Measurements from ENCODE around the gene STAMBP.
"Not testable (repeated sequence)": the region's sequence is repeated elsewhere in the genome, so short reads cannot be mapped to it uniquely, and the experiment has no call there.

STAMBP gene

DNA sequence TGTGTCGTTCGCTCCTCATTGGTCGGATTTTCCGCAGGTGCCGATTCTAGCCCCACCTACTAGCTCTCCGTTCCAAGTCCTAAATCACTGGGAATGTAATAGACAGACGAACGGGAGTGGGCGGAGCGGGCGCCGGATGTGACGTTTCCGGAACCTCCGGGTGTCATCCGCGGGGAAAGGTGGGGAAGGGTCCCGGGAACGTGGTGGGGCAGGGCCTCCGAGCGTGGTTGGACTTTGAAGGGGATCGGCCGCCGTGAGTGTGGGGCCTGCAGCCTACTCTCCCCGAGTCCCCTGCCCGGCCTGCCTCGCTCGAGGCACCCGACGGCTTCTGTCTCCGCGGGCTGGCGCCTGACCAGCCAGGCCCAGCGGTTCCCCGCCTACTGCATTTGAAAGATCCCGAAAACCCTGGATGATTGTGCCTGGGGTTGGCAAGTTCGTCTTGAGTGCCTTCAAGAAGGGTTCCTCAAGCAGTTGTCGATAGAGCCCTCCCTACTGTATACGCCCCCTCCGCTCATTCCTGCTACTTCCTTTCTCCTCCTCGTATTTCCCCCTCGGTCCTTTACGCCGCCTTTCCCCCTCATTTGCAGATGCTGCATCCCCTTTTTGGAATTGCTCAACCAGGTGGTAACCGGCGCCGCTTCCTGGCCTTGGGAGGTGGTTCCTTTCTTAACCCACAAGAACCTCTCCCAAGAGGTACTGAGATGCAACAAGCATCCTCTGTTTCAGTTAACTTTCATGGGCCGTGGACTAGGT, at the start of gene STAMBP:
STAMBP (plus strand) TSS at position 144 of the 753 bp plus-strand sequence. CDS start 1,896 bp downstream, outside the sequence.
- DNase-seq (ENCODE audit: low read depth, low spot score), result peak; percentile 63

DNA sequence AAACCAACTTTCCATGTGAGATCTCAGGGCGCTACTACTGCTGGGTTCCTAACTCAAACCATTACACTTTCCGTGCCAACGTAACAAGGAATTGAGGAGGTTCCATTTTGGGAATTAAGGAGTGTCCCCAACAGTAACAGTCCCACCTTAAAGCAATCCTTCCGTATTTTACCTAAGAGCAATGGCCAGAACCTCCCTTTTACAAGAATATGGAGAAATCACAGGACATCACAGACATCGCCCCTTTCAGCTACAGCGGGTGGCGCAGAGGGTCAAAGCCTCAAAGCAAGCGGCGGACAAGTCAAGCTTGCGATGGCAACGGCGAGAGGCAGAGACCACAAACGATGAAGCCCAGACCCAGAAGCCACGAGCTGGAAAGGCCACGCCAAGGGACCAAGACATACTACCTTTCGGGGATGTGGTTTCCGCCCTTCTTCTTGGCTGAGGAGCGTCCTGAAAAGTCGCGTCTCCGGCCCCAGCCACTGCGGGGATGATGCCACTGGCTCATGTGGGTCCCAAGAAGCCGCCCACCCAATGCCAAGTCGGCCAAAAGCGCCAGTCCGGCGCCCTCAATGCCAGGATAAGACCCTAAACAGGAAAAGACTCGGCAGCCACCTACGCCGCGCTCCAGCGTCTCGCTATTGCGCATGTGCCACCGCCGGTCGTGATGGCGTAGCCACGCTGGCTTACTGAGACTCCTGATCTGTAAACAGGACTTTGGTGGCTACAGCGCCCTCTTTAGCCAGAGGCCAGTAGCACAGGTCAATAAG, 49.1 kb upstream of the STAMBP start, which contains the start of gene DUSP11:
DUSP11 (minus strand) TSS at position 637 of the 770 bp plus-strand sequence; CDS start at position 508, 129 bp downstream.
- DNase-seq (ENCODE audit: low read depth, low spot score), result peak; percentile 97

DNA sequence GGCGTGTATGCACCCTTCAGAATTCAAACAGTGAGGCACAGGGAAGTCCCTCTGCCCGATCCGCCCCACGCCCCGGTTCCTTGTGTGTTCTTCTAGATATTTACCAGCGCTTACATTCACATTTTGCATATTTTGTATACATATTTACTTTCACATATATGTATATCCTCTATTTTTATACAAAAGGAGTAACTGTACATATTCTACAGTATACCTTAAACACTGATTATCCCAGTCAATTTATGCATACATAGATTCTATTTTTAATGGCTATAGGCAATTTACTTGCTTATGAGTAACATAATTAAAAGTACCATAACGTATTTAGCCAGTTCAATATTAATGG, 48.6 kb upstream of the STAMBP start:
- DNase-seq (ENCODE audit: low read depth, low spot score), result no peak

DNA sequence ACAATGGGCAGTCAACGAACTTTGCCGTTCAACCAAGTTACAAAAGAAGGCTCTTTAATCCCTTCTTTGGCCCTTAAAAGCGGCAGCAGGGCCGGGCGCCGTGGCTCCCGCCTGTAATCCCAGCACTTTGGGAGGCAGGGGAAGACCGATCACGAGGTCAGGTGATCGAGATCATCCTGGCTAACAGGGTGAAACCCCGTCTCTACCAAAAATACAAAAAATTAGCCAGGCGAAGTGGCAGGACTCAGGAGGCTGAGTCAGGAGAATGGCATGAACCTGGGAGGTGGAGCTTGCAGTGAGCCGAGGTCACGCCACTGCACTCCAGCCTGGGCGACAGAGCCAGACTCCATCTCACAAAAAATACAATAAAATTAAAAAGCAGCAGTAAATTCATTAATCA, 45.4 kb upstream of the STAMBP start:
- DNase-seq (ENCODE audit: low read depth, low spot score), result not testable (repeated sequence)

DNA sequence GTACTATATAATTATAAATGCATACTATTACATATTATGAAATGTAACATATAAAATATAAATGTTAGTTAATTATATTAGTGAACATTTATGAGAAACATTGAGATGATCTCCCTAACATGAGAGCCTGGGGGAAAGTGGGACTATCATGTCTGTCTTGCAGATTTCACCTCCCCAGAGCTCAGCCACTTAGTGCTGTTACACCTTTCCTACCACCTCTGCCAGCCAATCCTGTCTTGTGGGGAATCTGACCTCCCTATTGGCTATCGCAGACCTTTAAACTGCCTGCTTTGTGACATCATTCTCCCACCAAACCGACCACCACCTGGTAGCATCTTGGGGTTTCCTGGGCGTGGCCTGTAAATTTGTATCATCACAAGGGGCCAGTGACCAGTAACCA, 44.9 kb upstream of the STAMBP start, which contains the start of gene C2orf78:
C2orf78 (plus strand) TSS at position 301 of the 400 bp plus-strand sequence. CDS start 127 bp downstream, outside the sequence.
- DNase-seq (ENCODE audit: low read depth, low spot score), result not testable (repeated sequence)

DNA sequence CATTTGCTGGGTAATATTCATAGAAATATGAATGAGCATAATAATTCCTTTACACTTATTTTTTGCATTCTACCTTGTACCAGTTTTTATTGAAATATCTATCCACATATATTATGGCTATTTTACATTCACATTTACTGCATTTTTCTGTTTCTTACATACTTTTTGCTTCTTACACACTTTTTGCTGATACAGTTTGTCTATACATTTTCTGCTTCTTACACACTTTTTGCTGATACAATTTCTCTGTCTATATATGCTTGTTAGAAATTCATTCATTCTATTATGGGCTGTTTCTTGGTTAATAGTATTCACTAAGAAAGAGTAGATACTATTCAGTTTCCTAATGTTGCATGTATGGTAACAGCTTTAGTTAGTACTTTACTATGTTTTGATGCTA, 16.9 kb upstream of the STAMBP start:
- DNase-seq (ENCODE audit: low read depth, low spot score), result no peak

DNA sequence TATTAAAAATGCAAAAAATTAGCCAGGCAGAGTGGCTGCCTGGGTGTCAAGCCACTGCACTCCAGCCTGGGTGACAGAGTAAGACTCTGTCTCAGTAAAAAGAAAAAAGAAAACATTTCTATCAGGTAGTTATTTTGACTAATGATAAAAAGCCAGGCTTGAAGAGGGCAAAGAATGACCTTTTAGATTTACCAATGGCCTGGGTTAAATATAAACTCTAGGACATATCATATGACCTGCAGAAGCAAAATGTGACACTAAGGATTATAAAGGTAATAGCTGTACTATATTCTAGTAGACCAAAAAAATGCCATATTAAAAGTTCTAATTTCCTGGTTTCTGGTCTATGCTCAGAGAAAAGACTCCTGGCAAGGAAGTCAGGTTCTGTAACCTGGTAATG, 16.1 kb upstream of the STAMBP start:
- DNase-seq (ENCODE audit: low read depth, low spot score), result no peak

DNA sequence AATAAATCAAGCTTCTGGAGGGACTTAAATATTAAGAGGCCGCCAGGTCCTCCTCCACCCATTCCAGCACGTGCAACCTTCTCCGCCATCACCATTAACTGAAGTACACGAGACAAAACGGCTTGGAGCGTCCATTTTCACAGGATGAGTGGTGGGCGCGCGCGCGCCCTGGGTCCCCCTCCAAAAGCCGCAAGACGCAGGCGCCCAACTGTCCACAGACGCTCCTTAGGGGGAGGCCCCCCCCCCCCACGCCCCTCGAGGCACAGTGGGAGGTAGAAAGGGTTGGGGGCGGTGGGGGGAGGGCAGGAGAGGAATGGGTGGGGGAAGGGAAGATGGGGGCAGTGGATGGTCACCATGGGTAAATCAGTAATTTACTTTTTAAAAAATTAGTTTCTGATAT, 10.5 kb upstream of the STAMBP start:
- no peak for DNase-seq (ENCODE audit: low read depth, low spot score)

DNA sequence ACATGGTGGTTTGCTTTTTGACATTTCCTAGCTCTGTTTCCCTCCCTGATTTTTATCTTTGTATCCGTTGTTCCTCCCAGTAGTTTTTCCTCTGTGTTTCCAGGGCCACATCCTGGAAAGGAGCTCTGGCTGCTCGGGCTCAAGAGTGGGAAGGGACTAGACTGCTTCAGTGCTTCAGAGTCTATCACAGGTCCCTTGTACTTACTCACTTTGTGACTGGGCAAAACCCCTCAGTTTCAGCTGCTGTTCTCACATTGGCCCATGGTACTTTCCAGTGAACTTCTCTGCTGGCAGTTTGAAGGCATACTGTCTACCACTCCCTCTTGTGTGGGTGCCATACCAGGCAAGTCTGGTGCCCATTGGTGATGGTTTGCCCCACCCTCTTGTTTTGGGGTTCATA, 7.5 kb upstream of the STAMBP start:
- DNase-seq (ENCODE audit: low read depth, low spot score), result no peak

DNA sequence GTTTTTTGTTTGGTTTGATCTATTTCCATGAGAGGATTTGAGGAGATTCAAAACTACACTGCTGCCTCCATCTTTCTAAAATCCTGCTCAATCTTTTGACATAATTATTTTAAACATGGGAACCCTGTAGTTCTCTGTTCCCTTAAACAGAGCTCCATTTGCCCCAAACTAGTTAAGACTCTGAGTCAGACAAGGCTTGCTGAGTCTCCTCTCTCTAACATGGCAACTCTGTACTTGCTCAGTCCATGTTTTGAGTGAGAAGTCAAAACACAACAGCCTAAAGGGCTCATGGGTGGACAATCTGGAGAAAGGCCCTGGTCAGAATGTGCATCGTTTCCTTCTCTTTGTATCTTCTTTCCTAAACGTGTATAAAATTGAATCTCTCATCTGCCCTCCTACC, 7.1 kb upstream of the STAMBP start:
- DNase-seq (ENCODE audit: low read depth, low spot score), result no peak

DNA sequence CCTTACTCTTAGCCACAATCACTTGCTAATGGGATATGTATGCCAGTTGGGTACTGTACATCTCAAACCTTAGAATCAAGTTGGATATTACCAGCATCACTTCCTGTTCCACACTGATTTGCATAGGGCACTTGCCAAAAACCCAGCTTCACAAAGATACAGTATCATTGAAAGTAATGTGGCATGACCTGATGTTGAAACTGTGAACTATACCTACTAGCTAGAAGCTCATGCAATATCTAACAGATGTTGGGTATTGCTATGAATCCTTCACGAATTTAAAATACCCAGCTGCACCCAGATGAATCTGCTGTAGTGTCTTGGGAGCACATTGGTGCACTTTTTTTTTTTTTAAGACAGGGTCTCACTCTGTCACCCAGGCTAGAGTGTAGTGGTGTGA, 6.5 kb upstream of the STAMBP start:
- DNase-seq (ENCODE audit: low read depth, low spot score), result no peak

DNA sequence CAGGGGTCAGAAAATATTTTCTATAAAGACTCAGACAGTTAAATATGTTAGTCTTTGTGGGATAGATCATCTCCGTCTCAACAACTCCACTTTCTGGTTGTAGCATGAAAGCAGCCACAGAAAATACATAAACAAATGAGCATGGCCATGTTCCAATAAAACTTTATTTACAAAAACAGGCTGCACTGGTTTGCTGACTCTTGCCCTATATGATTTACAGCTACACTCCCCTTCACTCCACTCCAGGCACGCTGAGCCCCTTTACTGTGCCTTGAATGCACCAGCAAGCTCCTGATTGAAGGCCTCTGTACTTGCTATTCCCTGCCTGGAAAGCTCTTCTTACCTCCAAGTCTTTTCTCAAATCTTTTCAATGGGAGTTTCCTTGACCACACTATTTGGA, 5.8 kb upstream of the STAMBP start:
- no peak for DNase-seq (ENCODE audit: low read depth, low spot score)

DNA sequence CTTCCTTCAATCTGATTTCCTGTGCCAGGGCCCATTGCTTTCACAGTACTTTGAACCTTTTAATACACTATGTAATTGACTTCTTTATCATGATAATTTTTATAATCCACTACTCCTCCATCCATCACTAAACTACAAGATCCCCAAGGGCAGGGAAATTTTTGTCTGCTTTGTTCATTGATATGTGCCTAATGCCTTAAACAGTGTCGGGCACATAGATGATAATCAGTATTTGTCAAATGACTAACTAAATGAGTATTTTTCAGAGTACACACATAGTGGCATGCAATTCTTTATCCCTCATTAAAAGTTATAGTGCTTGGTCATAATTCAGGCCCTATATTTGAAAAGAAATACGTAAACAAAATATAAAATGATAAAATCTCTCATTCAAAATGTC, 5.3 kb upstream of the STAMBP start:
- DNase-seq (ENCODE audit: low read depth, low spot score), result no peak

DNA sequence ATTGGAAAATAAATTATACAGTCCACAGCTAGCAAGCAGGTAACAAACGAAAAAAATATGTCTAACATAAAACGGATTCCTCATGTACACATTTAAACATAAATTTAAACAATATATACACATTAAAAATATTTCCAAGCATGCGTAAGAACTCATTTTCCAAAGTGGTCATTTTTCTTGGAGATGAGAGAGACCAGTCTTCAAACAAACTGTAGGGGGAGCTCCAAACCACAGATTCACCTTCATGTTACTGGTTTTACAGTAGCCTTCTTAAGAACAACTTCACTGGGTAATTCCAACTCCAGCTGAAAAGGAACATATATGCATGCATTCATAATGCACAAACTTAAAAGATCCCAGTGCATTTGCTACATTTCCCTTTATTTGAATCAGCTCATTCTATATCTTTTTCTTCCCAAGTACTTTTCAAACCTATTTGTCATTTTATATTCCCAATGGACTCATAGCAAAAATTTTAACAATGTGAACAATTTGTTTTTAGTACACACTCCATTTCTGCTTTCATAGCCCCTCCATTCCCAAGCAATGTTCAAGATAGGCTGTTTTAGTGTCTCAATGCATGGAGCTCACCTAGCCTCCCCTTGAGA, 4.7 kb upstream of the STAMBP start:
- no peak for DNase-seq (ENCODE audit: low read depth, low spot score)

DNA sequence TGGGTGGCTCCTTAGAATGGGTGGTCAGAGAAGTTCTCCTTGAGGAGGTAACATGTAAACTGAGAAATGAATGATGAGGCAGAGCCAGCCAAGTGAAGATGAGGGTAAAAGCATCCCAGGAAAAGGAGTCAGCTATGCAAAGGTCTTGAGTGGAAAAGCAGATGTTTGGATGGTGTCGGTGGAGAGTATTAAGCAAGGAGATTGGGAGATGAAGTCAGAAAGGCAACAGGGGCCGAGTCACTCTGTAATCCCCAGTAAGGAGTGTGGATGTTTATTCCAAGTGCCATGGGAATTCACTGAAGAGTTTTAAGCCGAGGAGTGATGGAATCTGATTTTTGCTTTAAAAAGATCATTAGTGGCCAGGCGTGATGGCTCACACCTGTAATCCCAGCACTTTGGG, 3.4 kb upstream of the STAMBP start:
- no peak for DNase-seq (ENCODE audit: low read depth, low spot score)

DNA sequence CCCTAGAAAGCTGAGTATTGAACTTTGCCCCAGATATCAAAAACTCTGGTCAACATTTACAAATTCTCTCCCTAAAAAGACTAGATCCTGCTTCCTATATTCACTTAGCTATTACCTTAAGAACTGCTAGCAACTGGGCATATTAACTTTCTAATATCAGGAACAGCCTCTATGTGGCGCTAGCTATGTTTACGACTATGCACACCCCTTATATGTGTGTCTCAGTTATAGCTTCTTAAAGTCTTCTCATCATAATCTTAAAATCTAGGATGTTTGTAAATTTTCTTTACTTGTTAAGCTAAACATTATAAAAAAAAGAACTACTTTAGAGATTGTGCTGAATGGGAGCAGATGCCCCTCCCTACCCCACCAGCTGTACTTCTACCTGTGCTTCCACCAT, 1.7 kb upstream of the STAMBP start:
- DNase-seq (ENCODE audit: low read depth, low spot score), result no peak

DNA sequence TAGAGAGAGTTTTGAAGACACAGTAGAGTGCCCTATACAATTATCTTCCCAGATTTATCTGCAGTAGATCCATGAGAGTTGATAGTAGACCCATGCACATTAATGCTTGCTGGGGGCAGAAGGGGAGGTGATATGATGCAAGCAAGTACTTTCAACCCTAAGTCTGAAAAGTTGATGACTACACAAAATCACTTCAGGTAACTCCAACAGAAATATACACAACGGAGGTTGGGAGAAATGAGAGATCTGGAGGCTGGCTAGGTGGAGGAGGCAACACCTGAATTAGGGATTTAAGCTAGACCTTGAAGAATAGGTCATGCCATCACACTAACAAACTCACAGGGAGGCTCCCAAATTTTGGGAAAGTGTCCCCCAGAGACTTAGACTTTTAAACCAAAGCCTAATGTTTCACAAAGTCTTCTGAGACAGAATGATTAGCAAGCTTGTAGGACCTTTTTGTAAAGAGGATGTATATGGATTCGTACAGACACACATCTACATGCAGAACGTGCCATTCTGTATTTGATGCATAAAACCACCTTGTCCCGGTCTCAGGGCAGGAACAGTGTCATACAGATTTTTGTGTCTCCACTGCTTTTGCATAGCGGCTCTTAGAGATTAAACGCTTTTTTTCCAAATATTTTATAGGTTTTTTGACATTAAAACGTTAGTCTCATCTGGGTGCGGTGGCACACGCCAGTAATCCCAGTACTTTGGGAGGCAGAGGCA, 937 bp upstream of the STAMBP start:
- DNase-seq (ENCODE audit: low read depth, low spot score), result no peak

DNA sequence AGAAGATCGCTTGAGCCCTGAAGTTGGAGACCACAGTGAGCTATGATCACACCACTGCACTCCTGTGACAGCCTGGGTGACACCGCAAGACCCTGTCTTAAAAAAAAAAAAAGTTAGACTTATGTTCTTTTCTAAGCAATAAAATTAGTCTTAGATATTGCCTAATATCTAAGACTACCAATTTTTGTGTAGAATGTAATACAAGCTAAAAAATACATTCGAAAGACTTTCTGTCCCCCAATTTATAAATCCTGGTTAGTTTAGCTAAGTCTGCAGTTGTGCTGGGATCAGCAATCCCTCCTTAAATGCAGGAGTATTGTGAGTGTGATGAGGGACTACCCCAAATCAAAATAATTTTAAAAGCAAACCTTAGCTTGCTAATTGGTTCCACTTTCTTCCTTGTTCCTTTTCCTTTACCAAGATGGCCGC, 358 bp upstream of the STAMBP start:
- DNase-seq (ENCODE audit: low read depth, low spot score), result no peak

DNA sequence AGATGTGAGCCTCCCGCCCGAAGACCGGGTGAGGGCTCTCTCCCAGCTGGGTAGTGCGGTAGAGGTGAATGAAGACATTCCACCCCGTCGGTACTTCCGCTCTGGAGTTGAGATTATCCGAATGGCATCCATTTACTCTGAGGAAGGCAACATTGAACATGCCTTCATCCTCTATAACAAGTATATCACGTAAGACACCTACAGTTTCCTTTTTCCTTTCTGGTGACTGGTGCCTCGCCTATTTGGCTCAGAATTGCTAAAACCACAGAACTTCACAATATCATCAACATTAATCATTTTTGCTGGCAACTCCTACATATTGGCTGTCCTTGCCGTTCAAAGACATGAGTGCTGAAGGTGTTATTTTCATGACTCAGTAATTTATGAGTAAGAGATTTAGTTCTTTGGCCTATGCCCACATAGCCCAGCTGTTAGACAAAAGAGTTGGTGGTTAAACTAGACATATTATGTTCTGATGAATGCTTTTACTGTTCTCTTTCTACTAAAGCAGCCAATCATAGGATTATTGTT, 2.2 kb downstream of the STAMBP start:
- no peak for DNase-seq (ENCODE audit: low read depth, low spot score)

DNA sequence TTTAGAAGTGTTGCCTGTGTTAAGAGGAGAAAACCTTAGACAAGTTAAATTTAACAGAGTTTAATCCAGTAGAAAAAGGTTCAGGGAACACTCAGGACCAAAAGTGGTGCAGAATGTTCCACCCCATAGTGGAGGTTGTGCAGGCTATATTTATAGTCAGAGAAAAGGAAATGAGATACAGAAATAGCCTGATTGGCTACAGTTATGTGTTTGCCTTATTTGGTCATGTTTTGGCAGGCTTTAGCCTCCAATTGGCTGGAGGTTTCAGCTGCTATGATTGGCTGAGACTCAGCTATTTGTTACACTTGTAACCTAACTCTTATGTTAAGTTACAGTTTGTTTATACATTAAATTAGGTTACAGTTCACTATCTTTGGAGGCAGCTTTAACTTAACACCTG, 4.2 kb downstream of the STAMBP start:
- no peak for DNase-seq (ENCODE audit: low read depth, low spot score)

DNA sequence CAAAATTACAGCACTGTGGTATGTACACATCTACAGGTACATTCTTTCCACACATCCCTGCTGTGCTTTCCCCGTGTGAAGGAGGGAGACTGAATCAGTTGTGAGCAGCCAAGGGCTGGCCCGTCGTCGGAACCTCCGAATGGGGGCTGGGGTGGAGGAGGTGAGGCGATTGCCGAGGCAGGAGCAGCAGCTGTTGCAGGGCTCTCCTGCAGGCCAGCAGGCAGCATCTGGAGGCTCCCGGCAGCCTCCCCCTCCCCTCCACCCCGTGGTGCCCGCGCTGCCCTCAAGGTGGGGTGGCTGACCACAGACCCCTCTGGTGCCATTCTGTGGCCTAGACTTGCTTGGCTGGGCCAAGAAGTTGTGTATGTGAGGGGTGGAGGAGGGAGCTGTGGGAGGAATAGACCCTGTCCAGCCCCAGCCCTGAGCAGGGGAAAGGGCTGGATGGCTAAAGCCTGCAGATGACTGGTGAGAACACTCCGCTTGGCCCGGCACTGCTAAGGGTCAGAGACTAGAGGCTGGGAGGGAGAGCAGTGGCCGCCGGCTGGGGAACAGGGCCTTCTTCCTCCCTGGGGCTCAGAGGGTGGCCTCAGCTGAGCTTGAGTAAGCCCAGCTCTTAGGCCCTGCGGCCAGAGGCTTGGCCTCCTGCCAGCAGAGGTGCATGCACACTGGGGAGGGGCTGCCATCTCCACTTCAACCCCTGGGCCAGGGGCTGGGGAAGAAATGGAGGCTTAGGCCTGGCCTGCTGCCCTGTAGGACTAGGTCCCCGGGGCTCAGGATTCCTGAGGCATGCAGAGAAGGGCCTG, 7.6 kb downstream of the STAMBP start:
- no peak for DNase-seq (ENCODE audit: low read depth, low spot score)

Data from activated naive CD8-positive, alpha-beta T cell treated with anti-CD3 and anti-CD28 coated beads, Interleukin-2, amount 50 U/mL, for 16 hours (primary cell).